Measurements from ENCODE around the gene CORO2B. TPM values are rescaled to one million over a fixed set of nuclear protein-coding genes. Genes with fewer than 3 reads are reported as not detected.
"Not testable (repeated sequence)": the region's sequence is repeated elsewhere in the genome, so short reads cannot be mapped to it uniquely, and the experiment has no call there.

Gene CORO2B
- total and polyA plus RNA-seq, 4 donors: 2.4 to 12.5 (median 4.3) TPM

- no peaks in the 10 kb centered on the region for H3K27me3 ChIP-seq (ENCODE audit: control insufficient read depth in 3 of 3, insufficient read depth in 3 of 3, low read length in 2 of 3)
- H3K9me3 ChIP-seq (ENCODE audit: control insufficient read depth in 4 of 4, insufficient read depth in 3 of 4, low read length in 3 of 4): peaks cover 0 to 4% (median 0%) of the 10 kb centered on the region in 4 donors
- H3K4me3 ChIP-seq: no peak overlapping the region
- no peak for ATAC-seq (ENCODE audit: insufficient read depth, low FRiP score)
- peaks cover 4 to 72% (median 22%) of the 10 kb centered on the region in 5 donors for H3K4me1 ChIP-seq (ENCODE audit: control insufficient read depth in 5 of 5, insufficient read depth in 5 of 5, low read length in 5 of 5)
- no peak for TF ChIP-seq CTCF (IDR thresholded peaks at IDR 0.05; ENCODE audit: control extremely low read depth, extremely low read depth)
- no peaks in the 10 kb centered on the region for H3K36me3 ChIP-seq (ENCODE audit: control insufficient read depth in 4 of 4, insufficient read depth in 4 of 4, low read length in 4 of 4)
- DNase-seq: no peak
- no peak overlapping the region for H3K27ac ChIP-seq (ENCODE audit: low read depth in 1 of 2, low read length in 1 of 2)
- 96 to 97% methylated on average over 5 of the region's 5 CpGs for WGBS, 2 donors
- no peak overlapping the region for H3K9ac ChIP-seq (ENCODE audit: insufficient read depth in 1 of 2, low read length in 2 of 2)
These were observed 24.4 kb downstream of the CORO2B start for GRCh38 chr15:68603216-68603595.

- Histone ChIP-seq H3K4me3 (no peak overlapping the region), H3K36me3 (ENCODE audit: control insufficient read depth in 4 of 4, insufficient read depth in 4 of 4, low read length in 4 of 4) (no peaks in the 10 kb centered on the region), H3K9me3 (ENCODE audit: control insufficient read depth in 4 of 4, insufficient read depth in 3 of 4, low read length in 3 of 4) (peaks cover 0 to 4% (median 0%) of the 10 kb centered on the region in 4 donors), H3K27me3 (ENCODE audit: control insufficient read depth in 3 of 3, insufficient read depth in 3 of 3, low read length in 2 of 3) (no peaks in the 10 kb centered on the region), H3K4me1 (ENCODE audit: control insufficient read depth in 5 of 5, insufficient read depth in 5 of 5, low read length in 5 of 5) (peaks cover 4 to 72% (median 22%) of the 10 kb centered on the region in 5 donors), H3K27ac (ENCODE audit: low read depth in 1 of 2, low read length in 1 of 2) (no peak overlapping the region), H3K9ac (ENCODE audit: insufficient read depth in 1 of 2, low read length in 2 of 2) (no peak overlapping the region)
- no peak for TF ChIP-seq CTCF (IDR thresholded peaks at IDR 0.05; ENCODE audit: control extremely low read depth, extremely low read depth)
- WGBS, 2 donors: 84 to 87% methylated on average over 9 of the region's 9 CpGs
- ATAC-seq (ENCODE audit: insufficient read depth, low FRiP score) (no peak), DNase-seq (peak in 1 of 3 donors; percentile 57)
These were observed 25.2 kb downstream of the CORO2B start for GRCh38 chr15:68603951-68604350.

GRCh38 chr15:68604840-68605478, 26.2 kb downstream of the CORO2B start:
- not testable (repeated sequence) for H3K36me3 ChIP-seq (ENCODE audit: control insufficient read depth in 4 of 4, insufficient read depth in 4 of 4, low read length in 4 of 4); H3K9ac ChIP-seq (ENCODE audit: insufficient read depth in 1 of 2, low read length in 2 of 2); H3K4me3 ChIP-seq; H3K27me3 ChIP-seq (ENCODE audit: control insufficient read depth in 3 of 3, insufficient read depth in 3 of 3, low read length in 2 of 3); H3K9me3 ChIP-seq (ENCODE audit: control insufficient read depth in 4 of 4, insufficient read depth in 3 of 4, low read length in 3 of 4); H3K27ac ChIP-seq (ENCODE audit: low read depth in 1 of 2, low read length in 1 of 2); ATAC-seq (ENCODE audit: insufficient read depth, low FRiP score)
- peak; percentile 56 to 91 (median 84) for DNase-seq
- peaks cover 7 to 64% (median 19%) of the 10 kb centered on the region in 5 donors for H3K4me1 ChIP-seq (ENCODE audit: control insufficient read depth in 5 of 5, insufficient read depth in 5 of 5, low read length in 5 of 5)
- WGBS, 2 donors: 78 to 86% methylated on average over 10 of the region's 10 CpGs

- DNase-seq: peak; percentile 75 to 93 (median 93)
These were observed 27.6 kb downstream of the CORO2B start for GRCh38 chr15:68606375-68606774.

More at GRCh38 chr15:68606375-68606774, 27.6 kb downstream of the CORO2B start:
- no peak overlapping the region for H3K27ac ChIP-seq (ENCODE audit: low read depth in 1 of 2, low read length in 1 of 2)
- H3K4me3 ChIP-seq: no peak overlapping the region
- H3K9ac ChIP-seq (ENCODE audit: insufficient read depth in 1 of 2, low read length in 2 of 2): no peak overlapping the region
- H3K4me1 ChIP-seq (ENCODE audit: control insufficient read depth in 5 of 5, insufficient read depth in 5 of 5, low read length in 5 of 5): peaks cover 7 to 54% (median 14%) of the 10 kb centered on the region in 5 donors
- H3K9me3 ChIP-seq (ENCODE audit: control insufficient read depth in 4 of 4, insufficient read depth in 3 of 4, low read length in 3 of 4): peaks cover 0 to 4% (median 0%) of the 10 kb centered on the region in 4 donors
- H3K36me3 ChIP-seq (ENCODE audit: control insufficient read depth in 4 of 4, insufficient read depth in 4 of 4, low read length in 4 of 4): no peaks in the 10 kb centered on the region
- WGBS, 2 donors: 82 to 88% methylated on average over 3 of the region's 3 CpGs
- no peaks in the 10 kb centered on the region for H3K27me3 ChIP-seq (ENCODE audit: control insufficient read depth in 3 of 3, insufficient read depth in 3 of 3, low read length in 2 of 3)
- TF ChIP-seq CTCF (IDR thresholded peaks at IDR 0.05; ENCODE audit: control extremely low read depth, extremely low read depth): no peak
- no peak for ATAC-seq (ENCODE audit: insufficient read depth, low FRiP score)
